HEK293 (cell line): Measurements from ENCODE around the gene POLA2.

Experiments
- BCL11A ChIP-seq: fragments of 450-650 bp; formaldehyde crosslinking; IDR thresholded peaks from 2 replicates; pipeline ENCODE4 v1.5.1; 2016; ENCODE audit warnings: low read depth, missing biosample characterization, missing genetic modification characterization
- CTCF ChIP-seq: fragments of 450-650 bp; formaldehyde crosslinking; IDR thresholded peaks from 2 replicates; pipeline ENCODE4 v1.5.1; 2016; ENCODE audit warnings: missing biosample characterization, missing genetic modification characterization
- GLI4 ChIP-seq: fragments of 450-650 bp; formaldehyde crosslinking; IDR thresholded peaks from 2 replicates; pipeline ENCODE4 v1.5.1; 2016; ENCODE audit warnings: missing biosample characterization, missing genetic modification characterization
- MYNN ChIP-seq: fragments of 450-650 bp; formaldehyde crosslinking; IDR thresholded peaks from 2 replicates; pipeline ENCODE4 v1.5.1; 2016; ENCODE audit warnings: missing biosample characterization, missing genetic modification characterization, borderline replicate concordance
- YY1 ChIP-seq: fragments of 450-650 bp; formaldehyde crosslinking; IDR thresholded peaks from 2 replicates; pipeline ENCODE4 v1.5.1; 2018; ENCODE audit warnings: missing biosample characterization, missing genetic modification characterization
- ZBTB1 ChIP-seq: fragments of 450-650 bp; formaldehyde crosslinking; IDR thresholded peaks from 2 replicates; pipeline ENCODE4 v1.5.1; 2016; ENCODE audit warnings: missing biosample characterization, missing genetic modification characterization
- ZNF132 ChIP-seq: fragments of 450-650 bp; formaldehyde crosslinking; IDR thresholded peaks from 2 replicates; pipeline ENCODE4 v1.5.1; 2017; ENCODE audit warnings: missing biosample characterization, missing genetic modification characterization, borderline replicate concordance
- ZNF211 ChIP-seq: fragments of 450-650 bp; formaldehyde crosslinking; IDR thresholded peaks from 2 replicates; pipeline ENCODE4 v1.5.1; 2016; ENCODE audit warnings: low read depth, missing biosample characterization, missing genetic modification characterization
- ZNF239 ChIP-seq: fragments of 450-650 bp; formaldehyde crosslinking; IDR thresholded peaks from 2 replicates; pipeline ENCODE4 v1.5.1; 2016; ENCODE audit warnings: missing biosample characterization, missing genetic modification characterization
- ZNF292 ChIP-seq: fragments of 450-650 bp; formaldehyde crosslinking; IDR thresholded peaks from 2 replicates; pipeline ENCODE4 v1.5.1; 2016; ENCODE audit warnings: low read depth, missing biosample characterization, missing genetic modification characterization, borderline replicate concordance
- ZNF416 ChIP-seq: fragments of 450-650 bp; formaldehyde crosslinking; IDR thresholded peaks from 2 replicates; pipeline ENCODE4 v1.5.1; 2016; ENCODE audit warnings: missing biosample characterization, missing genetic modification characterization
- ZNF423 ChIP-seq: fragments of 450-650 bp; formaldehyde crosslinking; IDR thresholded peaks from 2 replicates; pipeline ENCODE4 v1.5.1; 2016; ENCODE audit warnings: missing biosample characterization, missing genetic modification characterization
- ZNF558 ChIP-seq: fragments of 450-650 bp; formaldehyde crosslinking; IDR thresholded peaks from 2 replicates; pipeline ENCODE4 v1.5.1; 2016; ENCODE audit warnings: missing biosample characterization, missing genetic modification characterization

GRCh38 chr11:65221026-65221425 is 40.7 kb upstream of the POLA2 start:
- TF ChIP-seq BCL11A (no peak), ZNF423 (no peak), ZNF292 (tag by site-specific recombination) (no peak), ZNF416 (tag by site-specific recombination) (no peak), ZNF132 (tag by site-specific recombination) (no peak), MYNN (tag by site-specific recombination) (no peak), ZBTB1 (tag by site-specific recombination) (no peak), ZNF558 (tag by site-specific recombination) (no peak), CTCF (tag by site-specific recombination) (no peak), ZNF239 (no peak), YY1 (tag by site-specific recombination) (no peak), ZNF211 (no peak), GLI4 (tag by site-specific recombination) (no peak)
